A673 (cell line): Measurements from ENCODE around the gene UBXN6. TPM values are rescaled to one million over a fixed set of nuclear protein-coding genes. Genes with fewer than 3 reads are reported as not detected.

ENCODE experiments used
- BruUV-seq: library from RNA; stranded (reverse); fragments of 400-500 nt; replicated peaks from 2 replicates; lab custom pipeline; 2021; lab: Mats Ljungman, UMichigan
- CTCF ChIA-PET: fragments of 300-600 bp; sonication (Branson Sonifier 250); formaldehyde crosslinking; loops from one replicate; lab custom pipeline; 2022; ENCODE audit warnings: antibody characterized with exemption; lab: Charles Lee
- POLR2A ChIA-PET: fragments of 300-600 bp; sonication (Branson Sonifier 250); formaldehyde crosslinking; loops from one replicate; lab custom pipeline; 2022; ENCODE audit warnings: antibody characterized with exemption; ENCODE audit not compliant: low non-redundant PET; lab: Charles Lee
- DNase-seq: peaks from one replicate; pipeline ENCODE4 v3.0.0-alpha.2; 2015; ENCODE audit warnings: low spot score
- H3K27ac ChIP-seq: fragments of 200-600 bp; sonication (generic); 2 replicates; pipeline ENCODE4 v1.5.1; 2016; ENCODE audit warnings: mixed run types, low read depth, mild to moderate bottlenecking, mixed read lengths, antibody characterized with exemption, low read length; ENCODE audit not compliant: poor library complexity, severe bottlenecking
- H3K27me3 ChIP-seq: fragments of 200-600 bp; sonication (generic); replicated peaks from 2 replicates; pipeline ENCODE4 v1.6.1; 2017; ENCODE audit warnings: mixed run types, low read depth, mild to moderate bottlenecking, mixed read lengths, antibody characterized with exemption, low read length; ENCODE audit not compliant: insufficient read depth, poor library complexity
- H3K36me3 ChIP-seq: fragments of 200-600 bp; sonication (generic); 2 replicates; pipeline ENCODE4 v1.6.1; 2016; ENCODE audit warnings: mixed run types, mild to moderate bottlenecking, mixed read lengths, antibody characterized with exemption, low read length; ENCODE audit not compliant: insufficient read depth, poor library complexity, severe bottlenecking
- H3K4me1 ChIP-seq: fragments of 200-600 bp; sonication (generic); 2 replicates; pipeline ENCODE4 v1.6.1; 2017; ENCODE audit warnings: mixed run types, mild to moderate bottlenecking, mixed read lengths, antibody characterized with exemption, low read length; ENCODE audit not compliant: insufficient read depth, poor library complexity, severe bottlenecking
- H3K4me3 ChIP-seq: fragments of 200-600 bp; sonication (generic); 2 replicates; pipeline ENCODE4 v1.5.1; 2016; ENCODE audit warnings: low read depth, mixed run types, mild to moderate bottlenecking, mixed read lengths, low read length; ENCODE audit not compliant: poor library complexity, severe bottlenecking
- H3K9me3 ChIP-seq: fragments of 200-600 bp; sonication (generic); 2 replicates; pipeline ENCODE4 v1.6.1; 2016; ENCODE audit warnings: mixed run types, low read depth, mild to moderate bottlenecking, mixed read lengths, antibody characterized with exemption, low read length; ENCODE audit not compliant: poor library complexity, severe bottlenecking
- EZH2 ChIP-seq: fragments of 200-600 bp; sonication (generic); IDR thresholded peaks from 2 replicates; pipeline ENCODE4 v1.6.1; 2017; ENCODE audit warnings: borderline replicate concordance, low read depth, mild to moderate bottlenecking, mixed read lengths, antibody characterized with exemption, low read length; ENCODE audit not compliant: poor library complexity, severe bottlenecking
- intact Hi-C: fragments of 100-400 bp; cut with micrococcal nuclease; formaldehyde crosslinking; loops from one replicate; pipeline ENCODE4 v1.10.0; 2022; ENCODE audit not compliant: unreplicated experiment
- total RNA-seq: library from RNA; stranded (reverse); gene quantifications from 2 replicates; pipeline ENCODE4 v1.2.3, GENCODE V29; 2021
- TF ChIP-seq, protein P1 (sequence below): fragments of 300-800, 200-600 bp; sonication (generic); conservative IDR thresholded peaks from 2 replicates; pipeline ENCODE4 v1.5.1; 2017; ENCODE audit warnings: low read depth, mild to moderate bottlenecking, antibody characterized with exemption, low read length, moderate library complexity, mixed read lengths

The UBXN6 gene
- total RNA-seq, 1 experiment from 2014 or later, result 49.1 TPM

DNA sequence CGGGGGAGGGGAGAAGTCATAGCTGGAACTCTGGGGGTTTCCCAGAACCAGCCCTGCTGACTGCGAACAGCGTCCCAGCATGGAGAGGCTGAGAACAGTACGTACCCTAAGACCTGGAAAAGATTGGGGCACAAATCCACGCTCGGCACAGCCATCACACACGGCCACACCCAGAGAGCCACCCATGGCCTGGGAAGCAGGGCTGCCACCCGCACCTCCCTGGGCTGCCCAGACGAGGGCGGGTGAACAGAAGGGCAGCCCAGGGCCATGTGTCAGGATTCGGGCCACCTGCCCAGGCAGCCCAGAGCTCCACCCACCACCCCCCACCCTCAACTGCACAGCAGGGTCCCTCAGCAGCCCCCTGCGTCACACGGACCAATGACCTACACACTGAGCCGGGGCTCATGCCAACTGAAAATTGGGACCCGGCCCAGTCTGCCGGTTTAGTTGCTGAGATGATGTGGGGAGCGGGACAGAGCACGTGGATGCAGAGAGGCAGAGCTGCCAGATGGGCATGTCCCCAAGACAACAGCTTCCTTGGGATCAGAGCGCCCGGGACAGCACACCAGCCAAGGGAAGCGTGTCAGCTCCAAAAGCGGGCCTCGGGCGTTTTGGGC, 8.5 kb downstream of the UBXN6 start:
- no peak for DNase-seq
- ChIA-PET CTCF (no interaction called here), POLR2A (interaction anchor here (0.5 kb wide), 1 partner anchor 29 kb away, joined by 5 read pairs; no protein-coding TSS in a partner anchor)
- BruUV-seq, result no TSS peak
- Histone ChIP-seq H3K4me3 (no peak overlapping the region), H3K4me1 (no peaks in the 10 kb centered on the region), H3K27me3 (no peaks in the 10 kb centered on the region), H3K9me3 (no peaks in the 10 kb centered on the region), H3K27ac (no peak overlapping the region), H3K36me3 (peaks cover 60% of the 10 kb centered on the region)
- TF ChIP-seq, protein P1, sequence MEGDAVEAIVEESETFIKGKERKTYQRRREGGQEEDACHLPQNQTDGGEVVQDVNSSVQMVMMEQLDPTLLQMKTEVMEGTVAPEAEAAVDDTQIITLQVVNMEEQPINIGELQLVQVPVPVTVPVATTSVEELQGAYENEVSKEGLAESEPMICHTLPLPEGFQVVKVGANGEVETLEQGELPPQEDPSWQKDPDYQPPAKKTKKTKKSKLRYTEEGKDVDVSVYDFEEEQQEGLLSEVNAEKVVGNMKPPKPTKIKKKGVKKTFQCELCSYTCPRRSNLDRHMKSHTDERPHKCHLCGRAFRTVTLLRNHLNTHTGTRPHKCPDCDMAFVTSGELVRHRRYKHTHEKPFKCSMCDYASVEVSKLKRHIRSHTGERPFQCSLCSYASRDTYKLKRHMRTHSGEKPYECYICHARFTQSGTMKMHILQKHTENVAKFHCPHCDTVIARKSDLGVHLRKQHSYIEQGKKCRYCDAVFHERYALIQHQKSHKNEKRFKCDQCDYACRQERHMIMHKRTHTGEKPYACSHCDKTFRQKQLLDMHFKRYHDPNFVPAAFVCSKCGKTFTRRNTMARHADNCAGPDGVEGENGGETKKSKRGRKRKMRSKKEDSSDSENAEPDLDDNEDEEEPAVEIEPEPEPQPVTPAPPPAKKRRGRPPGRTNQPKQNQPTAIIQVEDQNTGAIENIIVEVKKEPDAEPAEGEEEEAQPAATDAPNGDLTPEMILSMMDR, result no peak
- TF ChIP-seq EZH2, result no peak
- intact Hi-C loops, result no loop called here

DNA sequence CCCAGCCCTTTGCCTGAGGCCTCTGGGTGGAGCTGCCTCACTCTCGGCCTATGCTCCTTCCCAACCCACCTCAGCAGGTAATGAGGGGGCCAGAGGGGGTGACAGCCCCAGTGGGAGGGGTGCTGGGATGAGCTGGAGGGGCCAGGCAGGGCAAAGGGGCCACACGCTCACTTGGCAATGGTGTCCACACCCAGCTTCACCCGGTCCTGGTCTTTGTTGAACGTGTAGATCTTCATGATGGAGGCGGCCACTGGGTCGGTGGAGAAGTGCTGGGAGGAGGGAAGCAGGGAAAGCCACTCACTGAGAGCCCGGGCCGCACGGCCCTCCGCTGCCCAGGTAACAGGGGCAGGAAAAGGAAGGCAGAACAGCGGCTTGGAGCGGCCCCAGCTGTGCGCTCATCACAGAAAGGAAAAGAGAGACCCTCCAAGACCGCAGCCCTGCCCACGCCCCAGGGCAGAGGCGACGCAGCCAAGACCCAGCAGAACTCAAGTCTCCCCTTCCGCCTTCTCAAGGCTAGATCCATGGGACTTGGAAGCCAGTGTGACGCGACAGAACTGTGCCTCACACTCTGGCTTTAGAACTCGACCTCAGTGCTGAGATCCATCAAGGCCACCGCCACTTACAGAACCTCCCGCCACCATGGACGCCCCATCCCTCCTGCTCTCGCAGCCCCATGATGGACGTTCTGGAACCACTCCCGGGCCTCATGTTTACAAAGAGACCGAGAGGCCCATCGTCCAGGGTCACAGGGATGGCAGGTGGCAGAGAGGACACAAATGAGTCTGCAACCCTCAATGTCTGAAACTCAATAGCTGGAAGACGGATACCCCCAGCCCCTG, 9.2 kb downstream of the UBXN6 start:
- Histone ChIP-seq H3K27me3 (no peaks in the 10 kb centered on the region), H3K9me3 (no peaks in the 10 kb centered on the region), H3K4me1 (no peaks in the 10 kb centered on the region), H3K36me3 (peaks cover 61% of the 10 kb centered on the region), H3K27ac (no peak overlapping the region), H3K4me3 (no peak overlapping the region)
- ChIA-PET POLR2A (no interaction called here), CTCF (no interaction called here)
- no peak for DNase-seq
- BruUV-seq, result no TSS peak
- intact Hi-C loops, result no loop called here
- no peak for TF ChIP-seq EZH2
- TF ChIP-seq, protein P1, result no peak

DNA sequence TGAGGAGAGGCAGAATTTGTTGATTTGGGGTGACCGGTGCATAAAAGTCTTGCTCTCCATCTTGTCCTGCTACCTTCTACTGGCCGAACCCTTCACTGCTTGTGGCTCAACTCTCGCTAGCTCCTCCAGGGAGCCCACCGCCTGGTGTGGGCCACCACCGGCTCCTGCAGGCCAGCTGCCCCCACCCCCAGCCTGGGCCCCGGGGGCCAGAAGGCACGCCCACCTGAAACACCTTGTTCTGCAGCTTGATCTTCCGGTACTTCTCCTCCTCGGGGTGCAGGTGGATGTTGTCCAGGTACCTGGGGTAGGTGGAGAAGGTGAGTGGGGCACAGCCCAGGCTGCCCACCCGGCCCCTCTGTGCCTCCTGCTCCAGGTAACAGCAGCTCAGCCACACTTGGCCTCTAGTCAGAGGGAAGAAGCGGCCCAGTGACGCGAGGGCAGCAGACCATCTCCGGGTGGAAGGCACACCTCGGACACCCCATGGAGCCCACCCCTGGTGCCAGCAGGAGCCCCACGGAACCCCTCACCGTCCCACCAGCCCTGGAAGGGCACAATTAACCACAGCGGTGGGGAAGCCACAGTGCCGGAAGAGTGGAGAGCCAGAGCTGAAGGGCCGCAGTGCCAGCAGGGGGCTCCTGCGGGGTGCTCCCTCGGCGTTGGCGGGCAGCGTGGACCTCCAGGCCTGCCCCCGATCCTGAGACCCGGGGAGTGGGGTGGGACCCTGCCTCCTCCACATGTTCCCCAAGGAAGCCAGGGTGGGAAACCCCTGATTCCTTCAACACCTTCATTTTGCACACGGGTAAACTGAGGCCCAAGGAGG, 10.1 kb downstream of the UBXN6 start:
- intact Hi-C loops, result no loop called here
- Histone ChIP-seq H3K27ac (no peak overlapping the region), H3K4me1 (no peaks in the 10 kb centered on the region), H3K36me3 (peaks cover 63% of the 10 kb centered on the region), H3K9me3 (no peaks in the 10 kb centered on the region), H3K4me3 (no peak overlapping the region), H3K27me3 (no peaks in the 10 kb centered on the region)
- ChIA-PET POLR2A (no interaction called here), CTCF (no interaction called here)
- no TSS peak for BruUV-seq
- DNase-seq, result no peak
- TF ChIP-seq, protein P1, result no peak
- no peak for TF ChIP-seq EZH2
